ENCODE results near the gene SNAP25.

- no peak for TF ChIP-seq POLR2AphosphoS5 (IDR thresholded peaks at IDR 0.05)
- TF ChIP-seq, protein P1, sequence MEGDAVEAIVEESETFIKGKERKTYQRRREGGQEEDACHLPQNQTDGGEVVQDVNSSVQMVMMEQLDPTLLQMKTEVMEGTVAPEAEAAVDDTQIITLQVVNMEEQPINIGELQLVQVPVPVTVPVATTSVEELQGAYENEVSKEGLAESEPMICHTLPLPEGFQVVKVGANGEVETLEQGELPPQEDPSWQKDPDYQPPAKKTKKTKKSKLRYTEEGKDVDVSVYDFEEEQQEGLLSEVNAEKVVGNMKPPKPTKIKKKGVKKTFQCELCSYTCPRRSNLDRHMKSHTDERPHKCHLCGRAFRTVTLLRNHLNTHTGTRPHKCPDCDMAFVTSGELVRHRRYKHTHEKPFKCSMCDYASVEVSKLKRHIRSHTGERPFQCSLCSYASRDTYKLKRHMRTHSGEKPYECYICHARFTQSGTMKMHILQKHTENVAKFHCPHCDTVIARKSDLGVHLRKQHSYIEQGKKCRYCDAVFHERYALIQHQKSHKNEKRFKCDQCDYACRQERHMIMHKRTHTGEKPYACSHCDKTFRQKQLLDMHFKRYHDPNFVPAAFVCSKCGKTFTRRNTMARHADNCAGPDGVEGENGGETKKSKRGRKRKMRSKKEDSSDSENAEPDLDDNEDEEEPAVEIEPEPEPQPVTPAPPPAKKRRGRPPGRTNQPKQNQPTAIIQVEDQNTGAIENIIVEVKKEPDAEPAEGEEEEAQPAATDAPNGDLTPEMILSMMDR (IDR thresholded peaks at IDR 0.05 in 8 of 11, conservative IDR thresholded peaks at IDR 0.05 in 3 of 11): no peak
Observed at GRCh38 chr20:10297684-10298240, 79.1 kb downstream of the SNAP25 start.
